CD4-positive, alpha-beta T cell treated with Interleukin-17A for 1 hour (primary cell): Measurements from ENCODE around the gene ARFGAP3.

ENCODE experiments used
- DNase-seq: peaks from one replicate; pipeline ENCODE4 v3.0.0-alpha.2; 2020

ARFGAP3 gene

GRCh38 chr22:42816336-42816735 lies 40.7 kb downstream of the ARFGAP3 start:
- DNase-seq: no peak

- no peak for DNase-seq
Observed at GRCh38 chr22:42814616-42815015, 42.5 kb downstream of the ARFGAP3 start.

- DNase-seq: no peak
Observed at GRCh38 chr22:42814215-42814614, 42.9 kb downstream of the ARFGAP3 start.

- DNase-seq: no peak
Observed at GRCh38 chr22:42813501-42813900, 43.6 kb downstream of the ARFGAP3 start.

GRCh38 chr22:42811459-42811858 lies 45.6 kb downstream of the ARFGAP3 start:
- no peak for DNase-seq

GRCh38 chr22:42808521-42808920 lies 48.6 kb downstream of the ARFGAP3 start:
- no peak for DNase-seq

- DNase-seq: no peak
Observed at GRCh38 chr22:42807185-42807584, 49.9 kb downstream of the ARFGAP3 start.

GRCh38 chr22:42805998-42806830 lies 50.9 kb downstream of the ARFGAP3 start:
- no peak for DNase-seq

GRCh38 chr22:42805016-42805997 lies 51.8 kb downstream of the ARFGAP3 start:
- no peak for DNase-seq

- no peak for DNase-seq
Observed at GRCh38 chr22:42803389-42803788, 53.7 kb downstream of the ARFGAP3 start.

GRCh38 chr22:42801252-42802080 lies 55.6 kb downstream of the ARFGAP3 start:
- DNase-seq: no peak

- no peak for DNase-seq
Observed at GRCh38 chr22:42800451-42801251, 56.4 kb downstream of the ARFGAP3 start.

GRCh38 chr22:42799461-42800405 lies 57.3 kb downstream of the ARFGAP3 start:
- no peak for DNase-seq

GRCh38 chr22:42799061-42799460 lies 58.0 kb downstream of the ARFGAP3 start:
- DNase-seq: no peak

- no peak for DNase-seq
Observed at GRCh38 chr22:42797011-42797410, 60.1 kb downstream of the ARFGAP3 start.

- no peak for DNase-seq
Observed at GRCh38 chr22:42796081-42796480, 61.0 kb downstream of the ARFGAP3 start.

- DNase-seq: no peak
Observed at GRCh38 chr22:42794551-42795510, 62.2 kb downstream of the ARFGAP3 start.

GRCh38 chr22:42793848-42794405 lies 63.1 kb downstream of the ARFGAP3 start:
- DNase-seq: no peak
